CD14-positive monocyte (primary cell): ENCODE measurements around the gene ACSS3. TPM values are rescaled to one million over a fixed set of nuclear protein-coding genes. Genes with fewer than 3 reads are reported as not detected.
A peak's percentile ranks its signal among the peaks of the same experiment; 100 is the strongest.

Experiments
- DNase-seq, 3 donors: peaks; one replicate each; pipeline ENCODE4 v3.0.0-alpha.2; 2011 to 2022
- H2AFZ ChIP-seq: 2 replicates; pipeline ENCODE4 v1.6.0; 2012; ENCODE audit warnings: mild to moderate bottlenecking, low read depth, low read length, inconsistent platforms; ENCODE audit not compliant: insufficient read depth, poor library complexity, severe bottlenecking
- H3K27ac ChIP-seq, 2 donors: 1 replicate in 1 of 2; 2 replicates in 1 of 2; pipeline ENCODE4 v1.5.1; 2012 to 2013; ENCODE audit warnings: low read length in 2 of 2, control low read depth in 1 of 2, inconsistent platforms in 1 of 2, low read depth in 1 of 2, mild to moderate bottlenecking in 1 of 2
- H3K27me3 ChIP-seq, 2 donors: one replicate each; pipeline versions ENCODE4 v1.6.0 to v1.6.1; 2011 to 2013; ENCODE audit warnings: low read length in 2 of 2; ENCODE audit not compliant: control insufficient read depth in 2 of 2, insufficient read depth in 2 of 2
- H3K36me3 ChIP-seq, 2 donors: replicated peaks in 1 of 2; 1 replicate in 1 of 2; 2 replicates in 1 of 2; pipeline versions ENCODE4 v1.5.1 to v1.6.1; 2012 to 2013; ENCODE audit warnings: low read length in 2 of 2, control low read depth in 1 of 2, inconsistent platforms in 1 of 2, mild to moderate bottlenecking in 1 of 2; ENCODE audit not compliant: insufficient read depth in 2 of 2, control insufficient read depth in 1 of 2
- H3K4me1 ChIP-seq, 2 donors: 1 replicate in 1 of 2; 2 replicates in 1 of 2; pipeline versions ENCODE4 v1.5.1 to v1.6.1; 2012 to 2013; ENCODE audit warnings: low read length in 2 of 2, control low read depth in 1 of 2, inconsistent platforms in 1 of 2, mild to moderate bottlenecking in 1 of 2, moderate library complexity in 1 of 2; ENCODE audit not compliant: insufficient read depth in 2 of 2, control insufficient read depth in 1 of 2
- H3K4me2 ChIP-seq: replicated peaks from 2 replicates; pipeline ENCODE3; 2012; ENCODE audit warnings: low read length, moderate library complexity, mild to moderate bottlenecking; ENCODE audit not compliant: poor library complexity, severe bottlenecking; ENCODE audit errors: extremely low read depth
- H3K4me3 ChIP-seq, 3 experiments: fragments of 200-600 bp in 1 of 3; sonication (generic) in 1 of 3; replicated peaks in 1 of 3; 1 replicate in 2 of 3; 2 replicates in 1 of 3; pipeline ENCODE4 v1.5.1; 2011 to 2013; ENCODE audit warnings: low read length in 3 of 3, mild to moderate bottlenecking in 3 of 3, control low read depth in 2 of 3, low read depth in 2 of 3, inconsistent platforms in 1 of 3, moderate library complexity in 1 of 3
- H3K79me2 ChIP-seq: 2 replicates; pipeline ENCODE4 v1.6.0; 2012; ENCODE audit warnings: mild to moderate bottlenecking, control low read depth, inconsistent platforms, low read length, moderate library complexity; ENCODE audit not compliant: insufficient read depth
- H3K9ac ChIP-seq: 2 replicates; pipeline ENCODE4 v1.6.0; 2017; ENCODE audit warnings: low read length, mild to moderate bottlenecking; ENCODE audit not compliant: insufficient read depth, poor library complexity, severe bottlenecking
- H3K9me3 ChIP-seq, 2 donors: replicated peaks in 1 of 2; 1 replicate in 1 of 2; 2 replicates in 1 of 2; pipeline versions ENCODE4 v1.5.1 to v1.6.1; 2012 to 2013; ENCODE audit warnings: low read length in 2 of 2, control low read depth in 1 of 2; ENCODE audit not compliant: control insufficient read depth in 1 of 2, insufficient read depth in 1 of 2
- H4K20me1 ChIP-seq: 2 replicates; pipeline ENCODE4 v1.6.0; 2012; ENCODE audit warnings: mild to moderate bottlenecking, low read length, control low read depth, moderate library complexity; ENCODE audit not compliant: insufficient read depth
- H3K27ac Mint-ChIP-seq, 7 donors: one replicate each; pipeline ENCODE4 v1.8.0; 2020; ENCODE audit warnings: mild to moderate bottlenecking in 7 of 7, mixed read lengths in 7 of 7, moderate library complexity in 6 of 7, inconsistent platforms in 2 of 7
- H3K27me3 Mint-ChIP-seq, 3 donors: one replicate each; pipeline ENCODE4 v1.8.0; 2021 to 2022; ENCODE audit warnings: low read depth in 3 of 3, mild to moderate bottlenecking in 3 of 3, mixed read lengths in 3 of 3, moderate library complexity in 3 of 3, inconsistent platforms in 1 of 3
- H3K36me3 Mint-ChIP-seq, 2 donors: one replicate each; pipeline ENCODE4 v1.8.0; 2020; ENCODE audit warnings: mixed read lengths in 2 of 2, inconsistent platforms in 1 of 2, mild to moderate bottlenecking in 1 of 2
- H3K4me1 Mint-ChIP-seq: one replicate; pipeline ENCODE4 v1.8.0; 2020; ENCODE audit warnings: mild to moderate bottlenecking, mixed read lengths
- H3K4me3 Mint-ChIP-seq, 2 donors: one replicate each; pipeline ENCODE4 v1.8.0; 2020; ENCODE audit warnings: mild to moderate bottlenecking in 2 of 2, mixed read lengths in 2 of 2, moderate library complexity in 1 of 2
- H3K9me3 Mint-ChIP-seq, 7 donors: one replicate each; pipeline ENCODE4 v1.8.0; 2020 to 2022; ENCODE audit warnings: mixed read lengths in 7 of 7, mild to moderate bottlenecking in 6 of 7, moderate library complexity in 6 of 7, inconsistent platforms in 2 of 7
- WGBS: methylation state at CpG from one replicate; pipeline ENCODE4 v1.1.5; 2013; ENCODE audit warnings: missing lambda C conversion rate; ENCODE audit not compliant: insufficient coverage; 5-methylcytosine and 5-hydroxymethylcytosine counted together
- intact Hi-C, 2 donors: fragments of 100-400 bp; cut with micrococcal nuclease; formaldehyde crosslinking; loops; one replicate each; pipeline versions ENCODE4 v1.15.0 to v1.15.1; 2023
- polyA plus RNA-seq, 3 donors: library from polyadenylated mRNA; depleted of rRNA in 1 of 3; unstranded in 2 of 3; stranded (reverse) in 1 of 3; fragments of 300-500 nt in 2 of 3; fragments of >200 nt in 1 of 3; fragmentation: Illumina TruSeq in 2 of 3; gene quantifications; 1 replicate in 2 of 3; 2 replicates in 1 of 3; pipeline ENCODE4 v1.2.3, GENCODE V29; 2012 to 2021
- TF ChIP-seq, protein P1 (sequence below): fragments of 200-600 bp; IDR thresholded peaks from one replicate; pipeline ENCODE4 v1.8.0; 2022; ENCODE audit warnings: antibody characterized with exemption, mild to moderate bottlenecking

ACSS3 gene
- polyA plus RNA-seq, 3 donors: 0.09 to 0.16 TPM; not detected in 1

DNA sequence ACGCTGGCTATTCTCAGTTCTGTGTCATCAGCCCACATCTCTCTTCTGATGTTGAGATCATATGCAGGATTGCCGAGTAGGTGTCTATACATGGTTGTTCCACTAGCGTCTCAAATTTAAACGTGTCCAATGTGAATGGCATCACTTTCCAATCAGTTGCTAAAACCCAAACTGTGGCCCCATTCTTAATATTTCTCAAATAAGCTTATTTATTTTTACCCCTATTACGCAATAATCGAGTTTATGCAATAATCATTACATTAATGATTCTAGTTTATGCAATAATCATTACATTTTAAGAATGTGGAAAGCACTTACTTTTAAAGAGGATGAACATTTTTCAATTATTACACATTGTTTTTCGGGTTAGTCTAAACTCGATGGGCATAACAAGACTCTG is 47.8 kb downstream of the ACSS3 start:
- Histone ChIP-seq H4K20me1 (no peaks in the 10 kb centered on the region), H3K27ac (no peak overlapping the region), H3K9me3 (no peaks in the 10 kb centered on the region), H3K27me3 (no peaks in the 10 kb centered on the region), H3K36me3 (no peaks in the 10 kb centered on the region), H2AFZ (no peak overlapping the region), H3K4me3 (no peak overlapping the region), H3K9ac (no peak overlapping the region), H3K4me1 (no peaks in the 10 kb centered on the region), H3K4me2 (no peak overlapping the region), H3K79me2 (no peaks in the 10 kb centered on the region)
- Mint-ChIP-seq H3K4me3 (no peak overlapping the region), H3K27me3 (peaks cover 0 to 3% (median 0%) of the 10 kb centered on the region in 3 donors), H3K27ac (no peak overlapping the region), H3K4me1 (no peaks in the 10 kb centered on the region), H3K36me3 (no peaks in the 10 kb centered on the region), H3K9me3 (peaks cover 0 to 7% (median 0%) of the 10 kb centered on the region in 7 donors)
- intact Hi-C loops: no loop called here
- TF ChIP-seq, protein P1, sequence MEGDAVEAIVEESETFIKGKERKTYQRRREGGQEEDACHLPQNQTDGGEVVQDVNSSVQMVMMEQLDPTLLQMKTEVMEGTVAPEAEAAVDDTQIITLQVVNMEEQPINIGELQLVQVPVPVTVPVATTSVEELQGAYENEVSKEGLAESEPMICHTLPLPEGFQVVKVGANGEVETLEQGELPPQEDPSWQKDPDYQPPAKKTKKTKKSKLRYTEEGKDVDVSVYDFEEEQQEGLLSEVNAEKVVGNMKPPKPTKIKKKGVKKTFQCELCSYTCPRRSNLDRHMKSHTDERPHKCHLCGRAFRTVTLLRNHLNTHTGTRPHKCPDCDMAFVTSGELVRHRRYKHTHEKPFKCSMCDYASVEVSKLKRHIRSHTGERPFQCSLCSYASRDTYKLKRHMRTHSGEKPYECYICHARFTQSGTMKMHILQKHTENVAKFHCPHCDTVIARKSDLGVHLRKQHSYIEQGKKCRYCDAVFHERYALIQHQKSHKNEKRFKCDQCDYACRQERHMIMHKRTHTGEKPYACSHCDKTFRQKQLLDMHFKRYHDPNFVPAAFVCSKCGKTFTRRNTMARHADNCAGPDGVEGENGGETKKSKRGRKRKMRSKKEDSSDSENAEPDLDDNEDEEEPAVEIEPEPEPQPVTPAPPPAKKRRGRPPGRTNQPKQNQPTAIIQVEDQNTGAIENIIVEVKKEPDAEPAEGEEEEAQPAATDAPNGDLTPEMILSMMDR: no peak
- WGBS: 93% methylated on average over 3 of the region's 8 CpGs
- no peak for DNase-seq

DNA sequence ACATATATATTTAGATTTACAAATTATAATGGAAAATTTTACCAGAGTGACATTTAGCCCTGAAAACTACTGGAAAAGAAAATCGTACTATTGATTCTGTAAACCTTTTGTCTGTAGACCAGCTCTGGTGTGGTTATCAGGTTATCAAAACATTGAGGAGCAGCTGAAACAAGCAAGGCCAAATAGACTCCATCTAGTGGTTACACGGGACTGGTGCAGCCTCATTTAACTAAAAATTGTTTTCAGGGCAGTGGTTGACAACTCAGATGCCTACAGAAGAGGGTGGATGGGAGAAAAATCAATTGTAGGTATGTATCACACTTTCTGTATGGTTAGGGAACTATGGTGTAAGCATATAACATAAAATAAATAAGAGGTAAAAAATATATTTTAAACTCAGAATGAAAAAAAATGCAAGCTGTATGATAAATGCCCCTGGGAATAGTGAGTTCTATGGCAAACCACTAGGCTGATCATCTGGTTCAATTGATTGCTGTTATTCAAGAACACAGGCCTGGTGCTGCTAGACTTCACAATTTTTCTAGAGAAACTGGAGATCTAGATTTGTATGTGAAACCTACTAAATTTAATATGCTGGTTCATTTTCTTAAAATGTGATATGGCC is 51.2 kb downstream of the ACSS3 start:
- H3K36me3 Mint-ChIP-seq: no peaks in the 10 kb centered on the region
- H3K36me3 ChIP-seq: no peaks in the 10 kb centered on the region
- peaks cover 0 to 7% (median 1%) of the 10 kb centered on the region in 7 donors for H3K9me3 Mint-ChIP-seq
- no peaks in the 10 kb centered on the region for H4K20me1 ChIP-seq
- H3K4me1 ChIP-seq: no peaks in the 10 kb centered on the region
- intact Hi-C loops: no loop called here
- H3K27me3 ChIP-seq: no peaks in the 10 kb centered on the region
- no peak overlapping the region for H3K4me2 ChIP-seq
- no peak overlapping the region for H3K4me3 Mint-ChIP-seq
- H3K79me2 ChIP-seq: no peaks in the 10 kb centered on the region
- no peak overlapping the region for H3K4me3 ChIP-seq
- no peak overlapping the region for H3K9ac ChIP-seq
- WGBS: no CpG with 5 or more reads among the region's 2 CpGs
- DNase-seq: peak in 1 of 3 donors; percentile 3
- H3K9me3 ChIP-seq: no peaks in the 10 kb centered on the region
- no peaks in the 10 kb centered on the region for H3K4me1 Mint-ChIP-seq
- TF ChIP-seq, protein P1: peak; percentile 71
- H3K27ac Mint-ChIP-seq: no peak overlapping the region
- H3K27me3 Mint-ChIP-seq: peaks cover 0 to 3% (median 0%) of the 10 kb centered on the region in 3 donors
- H2AFZ ChIP-seq: no peak overlapping the region
- H3K27ac ChIP-seq: no peak overlapping the region
